ENCODE measurements around the gene STRADA. TPM values are rescaled to one million over a fixed set of nuclear protein-coding genes. Genes with fewer than 3 reads are reported as not detected.

STRADA gene
- total RNA-seq, 6 donors from 2014 or later = 18.7 to 60.8 (median 32.4) TPM

GRCh38 chr17:63768433-63768832, 26.8 kb upstream of the STRADA start:
- 93 to 94% methylated on average over 7 of the region's 7 CpGs for WGBS, 2 donors
- TF ChIP-seq, protein P1, sequence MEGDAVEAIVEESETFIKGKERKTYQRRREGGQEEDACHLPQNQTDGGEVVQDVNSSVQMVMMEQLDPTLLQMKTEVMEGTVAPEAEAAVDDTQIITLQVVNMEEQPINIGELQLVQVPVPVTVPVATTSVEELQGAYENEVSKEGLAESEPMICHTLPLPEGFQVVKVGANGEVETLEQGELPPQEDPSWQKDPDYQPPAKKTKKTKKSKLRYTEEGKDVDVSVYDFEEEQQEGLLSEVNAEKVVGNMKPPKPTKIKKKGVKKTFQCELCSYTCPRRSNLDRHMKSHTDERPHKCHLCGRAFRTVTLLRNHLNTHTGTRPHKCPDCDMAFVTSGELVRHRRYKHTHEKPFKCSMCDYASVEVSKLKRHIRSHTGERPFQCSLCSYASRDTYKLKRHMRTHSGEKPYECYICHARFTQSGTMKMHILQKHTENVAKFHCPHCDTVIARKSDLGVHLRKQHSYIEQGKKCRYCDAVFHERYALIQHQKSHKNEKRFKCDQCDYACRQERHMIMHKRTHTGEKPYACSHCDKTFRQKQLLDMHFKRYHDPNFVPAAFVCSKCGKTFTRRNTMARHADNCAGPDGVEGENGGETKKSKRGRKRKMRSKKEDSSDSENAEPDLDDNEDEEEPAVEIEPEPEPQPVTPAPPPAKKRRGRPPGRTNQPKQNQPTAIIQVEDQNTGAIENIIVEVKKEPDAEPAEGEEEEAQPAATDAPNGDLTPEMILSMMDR (IDR thresholded peaks at IDR 0.05) = no peak
- TF ChIP-seq POLR2A (IDR thresholded peaks at IDR 0.05) (no peak), EP300 (IDR thresholded peaks at IDR 0.05) (no peak), POLR2AphosphoS5 (IDR thresholded peaks at IDR 0.05) (no peak)
- no peak for ATAC-seq (ENCODE audit: low FRiP score in 2 of 2)
- Histone ChIP-seq H3K4me1 (peaks cover 21 to 47% (median 29%) of the 10 kb centered on the region in 4 donors), H3K36me3 (peaks cover 5 to 32% (median 12%) of the 10 kb centered on the region in 4 donors), H3K4me3 (no peak overlapping the region), H3K9me3 (no peaks in the 10 kb centered on the region), H3K27ac (peak overlapping the region in 1 of 4 donors; percentile 8), H3K27me3 (no peaks in the 10 kb centered on the region)
- no peak for DNase-seq

GRCh38 chr17:63766754-63767153, 25.2 kb upstream of the STRADA start:
- Histone ChIP-seq H3K4me3 (no peak overlapping the region), H3K27ac (no peak overlapping the region), H3K36me3 (peaks cover 13 to 49% (median 22%) of the 10 kb centered on the region in 4 donors), H3K9me3 (no peaks in the 10 kb centered on the region), H3K27me3 (no peaks in the 10 kb centered on the region), H3K4me1 (peaks cover 19 to 40% (median 24%) of the 10 kb centered on the region in 4 donors)
- no peak for ATAC-seq (ENCODE audit: low FRiP score in 2 of 2)
- no peak for DNase-seq
- TF ChIP-seq POLR2AphosphoS5 (IDR thresholded peaks at IDR 0.05) = no peak
- TF ChIP-seq POLR2A (IDR thresholded peaks at IDR 0.05) = no peak

- no peak overlapping the region for H3K4me3 ChIP-seq
- peaks cover 19 to 68% (median 28%) of the 10 kb centered on the region in 4 donors for H3K36me3 ChIP-seq
- ATAC-seq (ENCODE audit: low FRiP score in 2 of 2) (no peak), DNase-seq (no peak)
- H3K27me3 ChIP-seq = no peaks in the 10 kb centered on the region
- WGBS, 2 donors = 74 to 75% methylated on average over 4 of the region's 4 CpGs
- H3K27ac ChIP-seq = no peak overlapping the region
- H3K9me3 ChIP-seq = no peaks in the 10 kb centered on the region
- peaks cover 5 to 22% (median 12%) of the 10 kb centered on the region in 4 donors for H3K4me1 ChIP-seq
- no peak for TF ChIP-seq POLR2A (IDR thresholded peaks at IDR 0.05)
- TF ChIP-seq EP300 (IDR thresholded peaks at IDR 0.05) = no peak
- TF ChIP-seq, protein P1 (IDR thresholded peaks at IDR 0.05) = no peak
- TF ChIP-seq POLR2AphosphoS5 (IDR thresholded peaks at IDR 0.05) = peak in 1 of 2 donors; percentile 30
Observed at GRCh38 chr17:63764716-63765115, 23.1 kb upstream of the STRADA start.

- Histone ChIP-seq H3K27me3 (no peaks in the 10 kb centered on the region), H3K4me1 (peaks cover 5 to 14% (median 11%) of the 10 kb centered on the region in 4 donors), H3K9me3 (no peaks in the 10 kb centered on the region), H3K36me3 (peaks cover 26 to 79% (median 38%) of the 10 kb centered on the region in 4 donors), H3K27ac (peak overlapping the region in 3 of 4 donors; percentile 37 to 49 (median 42)), H3K4me3 (no peak overlapping the region)
- DNase-seq (no peak), ATAC-seq (ENCODE audit: low FRiP score in 2 of 2) (no peak)
- 57 to 63% methylated on average over 5 of the region's 5 CpGs for WGBS, 2 donors
- TF ChIP-seq, protein P1 (IDR thresholded peaks at IDR 0.05) = no peak
- no peak for TF ChIP-seq EP300 (IDR thresholded peaks at IDR 0.05)
- no peak for TF ChIP-seq POLR2AphosphoS5 (IDR thresholded peaks at IDR 0.05)
- TF ChIP-seq POLR2A (IDR thresholded peaks at IDR 0.05) = no peak
Observed at GRCh38 chr17:63762161-63763078, 20.8 kb upstream of the STRADA start.

DNA sequence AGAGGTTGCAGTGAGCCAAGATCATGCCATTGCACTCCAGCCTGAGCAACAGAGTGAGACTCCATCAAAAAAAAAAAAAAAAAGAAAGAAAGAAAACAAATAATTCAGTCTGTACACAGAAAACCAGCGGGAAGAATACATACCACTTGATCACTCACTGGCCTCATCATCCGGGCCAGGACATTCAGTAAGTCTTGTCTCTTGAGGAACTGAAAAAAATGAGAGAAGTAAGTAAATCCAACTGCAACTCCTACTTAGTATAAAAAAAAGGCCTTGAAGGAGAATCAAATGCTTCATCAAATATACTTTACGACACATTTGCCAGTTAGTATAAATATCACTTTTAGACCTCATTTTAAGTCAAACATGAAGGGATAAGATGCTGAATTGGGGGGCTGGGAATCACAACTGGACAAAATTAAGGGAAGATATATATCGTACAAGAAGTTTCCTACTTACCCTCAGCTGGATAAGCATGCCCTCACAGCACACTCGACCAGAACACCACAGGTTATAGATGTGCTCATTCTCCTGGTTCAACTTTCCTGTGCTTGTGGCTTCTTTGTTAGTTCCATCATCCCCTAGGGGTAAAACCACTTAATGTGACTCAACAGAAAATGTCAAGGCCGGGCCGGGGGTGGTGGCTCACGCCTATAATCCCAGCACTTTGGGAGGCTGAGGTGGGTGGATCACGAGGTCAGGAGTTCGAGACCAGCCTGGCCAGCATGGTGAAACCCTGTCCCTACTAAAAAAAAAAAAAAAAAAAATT, 19.4 kb upstream of the STRADA start:
- DNase-seq (no peak), ATAC-seq (ENCODE audit: low FRiP score in 2 of 2) (no peak)
- Histone ChIP-seq H3K4me1 (peaks cover 0 to 10% (median 6%) of the 10 kb centered on the region in 4 donors), H3K36me3 (peaks cover 33 to 93% (median 46%) of the 10 kb centered on the region in 4 donors), H3K27me3 (no peaks in the 10 kb centered on the region), H3K4me3 (no peak overlapping the region), H3K27ac (peak overlapping the region in 2 of 4 donors; percentile 6 to 42), H3K9me3 (no peaks in the 10 kb centered on the region)
- TF ChIP-seq EP300 (IDR thresholded peaks at IDR 0.05) = no peak
- TF ChIP-seq POLR2A (IDR thresholded peaks at IDR 0.05) = no peak
- no peak for TF ChIP-seq POLR2AphosphoS5 (IDR thresholded peaks at IDR 0.05)
- 70 to 83% methylated on average over 10 of the region's 10 CpGs for WGBS, 2 donors
